HepG2 (cell line): ENCODE results near the gene GYS1. TPM values are rescaled to one million over a fixed set of nuclear protein-coding genes. Genes with fewer than 3 reads are reported as not detected.

Experiments used
- ATAC-seq: fragments of 200-7000 bp; cut with Tn5 transposase; 3 replicates; pipeline ENCODE4 v1.9.1; 2020; ENCODE audit warnings: mild to moderate bottlenecking, moderate library complexity
- BruUV-seq: library from RNA; stranded (reverse); fragments of 400-500 nt; replicated peaks from 2 replicates; lab custom pipeline; 2021; lab: Mats Ljungman, UMichigan
- CTCF ChIA-PET: fragments of 300-600 bp; formaldehyde crosslinking; extraction: SDS; loops from one replicate; lab custom pipeline; 2021; ENCODE audit warnings: low total read pairs, inconsistent platforms, low intra/inter-chr PET ratio; lab: Yijun Ruan, JAX
- POLR2A ChIA-PET: fragments of 350-600 bp; sonication (Branson Sonifier 250); formaldehyde crosslinking; loops from one replicate; lab custom pipeline; 2020; ENCODE audit warnings: antibody characterized with exemption, inconsistent platforms; lab: Yijun Ruan, JAX
- DNase-seq: peaks from one replicate; pipeline ENCODE4 v3.0.0-alpha.2; 2015; ENCODE audit warnings: low spot score
- FAIRE-seq: peaks from 3 replicates; lab custom pipeline; 2011; peaks lifted over from hg19 to GRCh38; lab: Jason Lieb, UNC
- H2AFZ ChIP-seq: one replicate; pipeline ENCODE4 v1.6.1; 2011; ENCODE audit warnings: low read length, inconsistent platforms
- H3K27ac ChIP-seq: fragments of 300-600 bp; 3 replicates; pipeline ENCODE4 v1.8.0; 2011; ENCODE audit warnings: mixed run types, mild to moderate bottlenecking, mixed read lengths, low read length, inconsistent platforms; ENCODE audit not compliant: insufficient read depth; ENCODE audit errors: extremely low read length
- H3K27me3 ChIP-seq, 2 experiments: fragments of 200-600 bp in 1 of 2; 2 replicates in 1 of 2; 3 replicates in 1 of 2; pipeline versions ENCODE4 v1.6.0 to v1.8.0; 2011; ENCODE audit warnings: low read length in 2 of 2, mild to moderate bottlenecking in 2 of 2, moderate library complexity in 2 of 2, inconsistent platforms in 1 of 2; ENCODE audit not compliant: insufficient read depth in 2 of 2, control insufficient read depth in 1 of 2
- H3K36me3 ChIP-seq, 2 experiments: fragments of 200-600 bp in 1 of 2; replicated peaks in 1 of 2; 2 replicates in 1 of 2; 3 replicates in 1 of 2; pipeline versions ENCODE4 v1.5.1 to v1.8.0; 2011; ENCODE audit warnings: low read length in 2 of 2, inconsistent platforms in 1 of 2; ENCODE audit not compliant: insufficient read depth in 2 of 2, control insufficient read depth in 1 of 2
- H3K4me1 ChIP-seq: 2 replicates; pipeline ENCODE4 v1.5.1; 2012; ENCODE audit warnings: low read length, inconsistent platforms; ENCODE audit not compliant: insufficient read depth
- H3K4me2 ChIP-seq: 2 replicates; pipeline ENCODE4 v1.6.0; 2011; ENCODE audit warnings: low read depth, low read length, inconsistent platforms
- H3K4me3 ChIP-seq, 3 experiments: fragments of 200-600 bp in 1 of 3; sonication (generic), shearing (Covaris generic) in 1 of 3; replicated peaks in 1 of 3; 2 replicates each; pipeline ENCODE4 v1.5.1; 2011 to 2016; ENCODE audit warnings: low read length in 3 of 3, inconsistent platforms in 2 of 3, low read depth in 2 of 3, mild to moderate bottlenecking in 2 of 3, control low read depth in 1 of 3, mixed read lengths in 1 of 3; ENCODE audit not compliant: insufficient read depth in 1 of 3
- H3K79me2 ChIP-seq: one replicate; pipeline ENCODE4 v1.6.1; 2011; ENCODE audit warnings: low read length, inconsistent platforms; ENCODE audit not compliant: insufficient read depth
- H3K9ac ChIP-seq: 2 replicates; pipeline ENCODE4 v1.6.0; 2011; ENCODE audit warnings: mild to moderate bottlenecking, low read depth, low read length, inconsistent platforms; ENCODE audit not compliant: insufficient read depth
- H3K9me3 ChIP-seq: 2 replicates; pipeline ENCODE4 v1.5.1; 2012; ENCODE audit warnings: mild to moderate bottlenecking, low read length
- H4K20me1 ChIP-seq: 2 replicates; pipeline ENCODE4 v1.6.0; 2011; ENCODE audit warnings: inconsistent platforms, mild to moderate bottlenecking, low read length, moderate library complexity; ENCODE audit not compliant: insufficient read depth
- DNMT1 ChIP-seq: sonication (generic); formaldehyde crosslinking; IDR thresholded peaks from 2 replicates; pipeline ENCODE4 v1.5.1; 2020; ENCODE audit warnings: mild to moderate bottlenecking, missing genetic modification reagents
- POLR2AphosphoS2 ChIP-seq: IDR thresholded peaks from 2 replicates; pipeline ENCODE4 v1.6.1; 2011; ENCODE audit warnings: low read depth, low read length, improper control_type of control experiment
- POLR2AphosphoS5 ChIP-seq: IDR thresholded peaks from 2 replicates; pipeline ENCODE4 v1.6.1; 2012; ENCODE audit warnings: low read depth, low read length
- ZNF280B ChIP-seq: sonication (generic); formaldehyde crosslinking; IDR thresholded peaks from 2 replicates; pipeline ENCODE4 v1.5.0; 2020; ENCODE audit warnings: missing genetic modification reagents, mild to moderate bottlenecking, borderline replicate concordance
- ZNF317 ChIP-seq: sonication (generic); formaldehyde crosslinking; IDR thresholded peaks from 2 replicates; pipeline ENCODE4 v1.5.0; 2020; ENCODE audit warnings: mild to moderate bottlenecking, missing genetic modification reagents
- ZNF577 ChIP-seq: sonication (generic); formaldehyde crosslinking; IDR thresholded peaks from 2 replicates; pipeline ENCODE4 v1.4.0; 2020; ENCODE audit warnings: mild to moderate bottlenecking, low read depth, missing genetic modification reagents, borderline replicate concordance
- WGBS: methylation state at CpG from one replicate; pipeline ENCODE4 v1.1.6; 2017; ENCODE audit warnings: low lambda C conversion rate; 5-methylcytosine and 5-hydroxymethylcytosine counted together
- in situ Hi-C: cut with HindIII; loops from 2 replicates; pipeline ENCODE4 v1.10.0; 2017; ENCODE audit warnings: low pct_unique_long_range_greater_than_20kb; ENCODE audit not compliant: extremely low pct_ligation_motif_present
- intact Hi-C: fragments of 100-400 bp; cut with micrococcal nuclease; formaldehyde crosslinking; loops from one replicate; pipeline ENCODE4 v1.10.0; 2022; ENCODE audit not compliant: unreplicated experiment
- polyA plus RNA-seq, 8 experiments: library from polyadenylated mRNA; depleted of rRNA in 3 of 8; stranded (reverse) in 7 of 8; unstranded in 1 of 8; fragments of >200 nt; fragmentation: Illumina TruSeq in 4 of 8; extraction: Trizol in 4 of 8; gene quantifications; 2 replicates each; pipeline versions ENCODE4 v1.2.1 to v1.2.3, GENCODE V29; 2011 to 2016; ENCODE audit warnings: low read depth in 4 of 8, missing spikeins in 1 of 8, mixed read lengths in 1 of 8; ENCODE audit not compliant: insufficient read depth in 1 of 8
- total RNA-seq, 5 experiments: library from RNA; depleted of rRNA; stranded (reverse); fragments of >200 nt; fragmentation: Illumina TruSeq; extraction: Trizol; gene quantifications; 2 replicates each; pipeline ENCODE4 v1.2.3, GENCODE V29; 2016; ENCODE audit warnings: low read depth in 1 of 5

GYS1 gene
- total and polyA plus RNA-seq, 2 of the 13 experiments (the other 11 are each of a cell fraction or from before 2014, with no cell fraction given) = 18.4 to 42.1 TPM

- intact Hi-C loops = no loop called here
- Histone ChIP-seq H3K9ac (no peak within 1 kb of the TSS), H3K36me3 (peaks cover 4 to 23% of the 10 kb centered on the region in 2 experiments; a peak in 4 of 5 replicates), H4K20me1 (no peaks in the 10 kb centered on the region), H3K4me3 (peak within 1 kb of the TSS in 2 of 3 experiments; percentile 10 to 63; a peak in 2 of 6 replicates), H3K27me3 (peaks cover 0 to 24% of the 10 kb centered on the region in 2 experiments; a peak in 3 of 5 replicates), H3K4me2 (peak within 1 kb of the TSS; percentile 98), H3K79me2 (no peaks in the 10 kb centered on the region), H2AFZ (no peak within 1 kb of the TSS), H3K4me1 (peaks cover 27% of the 10 kb centered on the region), H3K9me3 (no peaks in the 10 kb centered on the region), H3K27ac (no peak within 1 kb of the TSS)
- ChIA-PET POLR2A (interaction anchor here (2.9 kb wide), 1 partner anchor 24 kb away, joined by 21 read pairs; the partner anchor contains the start of genes GYS1 and RUVBL2), CTCF (no interaction called here)
- no peak for TF ChIP-seq POLR2AphosphoS2
- no peak for TF ChIP-seq ZNF577 (CRISPR knock-in tag)
- 0 out of 2 replicates have a peak, but pooled peaks have one; percentile 9 for TF ChIP-seq POLR2AphosphoS5
- no peak for TF ChIP-seq DNMT1 (CRISPR knock-in tag)
- peak; percentile 38; the same call in 1 of the 2 replicates for TF ChIP-seq ZNF280B (CRISPR knock-in tag)
- TF ChIP-seq ZNF317 = no peak
- ATAC-seq = no peak
- DNase-seq = no peak
- in situ Hi-C loops = no loop called here
- WGBS = 87% methylated on average over 10 of the region's 17 CpGs
- FAIRE-seq = no peak
- BruUV-seq = no TSS peak
These were observed 24.0 kb upstream of the GYS1 start, which contains the start of gene LHB for GRCh38 chr19:49017041-49017665. Gene LHB, minus strand, starts transcription at chr19:49017091. Its CDS starts 10 bp downstream, at chr19:49017081.
